GM21447 (cell line): Measurements from ENCODE around the gene BRD8.
"Not testable (repeated sequence)": the region's sequence is repeated elsewhere in the genome, so short reads cannot be mapped to it uniquely, and the experiment has no call there.

Experiments used
- ATAC-seq: cut with Tn5 transposase; IDR thresholded peaks from one replicate; pipeline ENCODE4 v1.9.1; 2021; ENCODE audit not compliant: unreplicated experiment

The BRD8 gene

GRCh38 chr5:138169124-138169523, 9.3 kb downstream of the BRD8 start:
- no peak for ATAC-seq

- no peak for ATAC-seq
Measured at GRCh38 chr5:138163721-138164120, 14.7 kb downstream of the BRD8 start.

- no peak for ATAC-seq
Measured at GRCh38 chr5:138160706-138161105, 17.7 kb downstream of the BRD8 start.

- no peak for ATAC-seq
Measured at GRCh38 chr5:138159666-138160065, 18.8 kb downstream of the BRD8 start.

GRCh38 chr5:138157626-138158025, 20.8 kb downstream of the BRD8 start:
- ATAC-seq = no peak

- not testable (repeated sequence) for ATAC-seq
Measured at GRCh38 chr5:138155977-138156376, 22.5 kb downstream of the BRD8 start.

- no peak for ATAC-seq
Measured at GRCh38 chr5:138149530-138149929, 28.9 kb downstream of the BRD8 start.

GRCh38 chr5:138148811-138149210, 29.6 kb downstream of the BRD8 start:
- no peak for ATAC-seq

- ATAC-seq = not testable (repeated sequence)
Measured at GRCh38 chr5:138143578-138143977, 34.9 kb downstream of the BRD8 start.

- no peak for ATAC-seq
Measured at GRCh38 chr5:138141734-138142133, 36.7 kb downstream of the BRD8 start.

GRCh38 chr5:138140268-138140667, 38.2 kb downstream of the BRD8 start:
- no peak for ATAC-seq

- no peak for ATAC-seq
Measured at GRCh38 chr5:138139781-138140090, 38.7 kb downstream of the BRD8 start.

GRCh38 chr5:138138949-138139780, 39.3 kb downstream of the BRD8 start, which contains the start of gene NME5:
NME5 (minus strand) TSS chr5:138139428; CDS start chr5:138138780, 648 bp downstream.
- ATAC-seq = no peak

- ATAC-seq = no peak
Measured at GRCh38 chr5:138132543-138132942, 45.9 kb downstream of the BRD8 start.

GRCh38 chr5:138129347-138129746, 49.1 kb downstream of the BRD8 start:
- ATAC-seq = no peak

GRCh38 chr5:138128334-138128733, 50.1 kb downstream of the BRD8 start:
- no peak for ATAC-seq

GRCh38 chr5:138115254-138115653, 63.2 kb downstream of the BRD8 start:
- ATAC-seq = no peak

- ATAC-seq = no peak
Measured at GRCh38 chr5:138111937-138112336, 66.5 kb downstream of the BRD8 start.

GRCh38 chr5:138111181-138111580, 67.2 kb downstream of the BRD8 start:
- ATAC-seq = no peak

GRCh38 chr5:138110266-138110963, 68.0 kb downstream of the BRD8 start:
- ATAC-seq = no peak

GRCh38 chr5:138109463-138110265, 68.8 kb downstream of the BRD8 start:
- no peak for ATAC-seq

- ATAC-seq = no peak
Measured at GRCh38 chr5:138107213-138107612, 71.2 kb downstream of the BRD8 start.
